GM19239 (cell line): ENCODE results near the gene CHSY3.

Experiments used
- DNase-seq: peaks from one replicate; pipeline ENCODE4 v3.0.0; 2011; ENCODE audit warnings: low spot score; ENCODE audit not compliant: insufficient read length
- FAIRE-seq: peaks from 2 replicates; lab custom pipeline; 2011; peaks lifted over from hg19 to GRCh38; lab: Jason Lieb, UNC

Gene CHSY3

DNA sequence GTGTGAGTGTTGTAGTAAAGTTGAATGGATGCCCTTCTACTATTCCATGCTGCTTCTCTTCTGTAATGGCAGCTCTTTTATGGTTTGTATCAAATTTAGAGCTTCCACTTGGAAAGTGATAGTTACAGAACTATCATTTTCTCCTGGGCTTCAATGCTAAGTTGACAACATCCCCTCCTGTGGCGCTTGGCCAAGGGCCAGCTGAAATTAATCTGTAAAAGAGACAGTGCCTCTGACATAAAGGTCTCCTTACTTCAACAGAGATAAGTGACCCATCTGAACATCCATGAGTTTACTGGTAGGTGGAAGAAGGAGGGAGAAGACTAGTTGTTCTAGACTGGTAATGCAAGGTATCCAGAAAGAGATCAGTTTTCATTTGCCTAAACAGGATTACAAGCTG is 39.7 kb downstream of the CHSY3 start:
- DNase-seq (no peak), FAIRE-seq (no peak)

DNA sequence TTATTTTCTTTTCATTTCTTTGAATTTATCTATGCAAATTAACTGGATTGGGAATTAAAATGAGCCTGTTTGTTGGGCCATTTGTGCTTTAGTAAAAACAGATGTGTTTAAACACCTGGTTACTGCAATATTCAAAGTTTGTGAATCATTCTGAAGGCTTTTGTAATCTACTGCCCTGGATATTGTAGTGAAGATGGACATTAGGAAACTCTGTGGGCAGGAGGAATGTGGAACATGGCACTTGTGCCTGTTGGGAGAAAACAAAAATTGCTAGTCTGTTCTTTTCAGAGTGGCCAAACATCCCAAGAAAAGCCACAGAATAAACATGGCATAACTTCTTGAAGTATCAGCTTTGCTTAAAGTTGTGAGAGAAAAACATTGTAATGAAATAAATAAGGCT is 40.8 kb downstream of the CHSY3 start:
- FAIRE-seq (no peak), DNase-seq (no peak)

DNA sequence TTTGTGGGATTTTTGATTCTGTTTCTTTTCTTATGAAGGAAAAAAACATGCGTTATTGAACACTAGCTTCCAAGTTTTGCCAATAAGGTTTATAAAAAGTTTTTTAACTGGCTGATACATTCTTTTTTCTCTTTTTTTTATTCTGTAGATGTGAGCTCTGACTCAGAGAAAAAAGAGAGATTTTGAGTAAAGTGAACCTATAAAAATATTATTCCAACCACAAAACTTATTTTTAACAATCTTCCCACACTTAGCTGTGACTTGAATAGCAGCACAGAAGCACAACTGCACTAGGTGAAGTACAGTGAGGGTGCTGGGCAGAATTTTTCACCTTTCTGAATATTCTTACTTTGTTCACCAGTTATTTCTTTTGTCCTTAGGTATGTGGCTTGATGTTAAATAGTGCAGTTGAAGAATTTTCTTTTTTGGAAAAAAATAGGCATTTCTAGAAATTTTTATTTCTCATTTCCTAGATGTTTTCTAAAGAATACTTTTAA is 41.6 kb downstream of the CHSY3 start:
- FAIRE-seq: no peak
- no peak for DNase-seq

DNA sequence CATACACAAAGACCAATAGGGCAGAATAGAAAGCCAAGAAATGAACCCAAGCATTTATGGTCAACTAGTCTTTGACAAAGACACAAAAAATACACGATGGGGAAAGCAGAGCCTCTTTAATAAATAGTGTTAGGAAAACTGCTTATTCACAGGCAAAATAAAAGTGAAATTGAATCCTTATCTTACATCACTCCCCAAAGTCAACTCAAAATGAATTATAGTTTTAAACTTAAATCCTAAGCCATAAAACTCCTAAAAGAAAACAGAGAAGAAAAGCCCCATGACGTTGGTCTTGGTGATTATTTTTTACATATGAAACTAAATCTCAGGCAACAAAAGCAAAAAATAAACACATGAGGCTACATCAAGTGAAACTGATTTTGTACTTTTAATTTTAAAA is 46.8 kb downstream of the CHSY3 start:
- FAIRE-seq: no peak
- no peak for DNase-seq

DNA sequence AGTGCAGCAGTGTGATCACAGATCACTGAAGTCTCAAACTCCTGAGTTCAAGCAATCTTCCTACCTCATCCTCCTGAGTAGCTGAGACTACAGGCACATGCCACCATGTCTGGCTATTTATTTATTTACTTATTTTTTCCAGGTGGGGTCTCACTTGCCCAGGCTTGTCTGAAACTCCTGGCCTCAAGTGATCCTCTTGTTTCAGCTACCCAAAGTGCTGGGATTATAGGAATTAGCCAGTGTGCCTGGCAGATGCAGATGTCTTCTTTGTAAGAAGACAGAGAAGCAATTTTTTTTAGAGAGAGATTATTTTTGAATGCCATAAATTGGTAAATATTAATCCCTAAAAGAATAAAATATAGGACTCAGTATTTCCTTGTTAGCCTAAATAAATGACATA is 54.3 kb downstream of the CHSY3 start:
- FAIRE-seq (no peak), DNase-seq (no peak)

DNA sequence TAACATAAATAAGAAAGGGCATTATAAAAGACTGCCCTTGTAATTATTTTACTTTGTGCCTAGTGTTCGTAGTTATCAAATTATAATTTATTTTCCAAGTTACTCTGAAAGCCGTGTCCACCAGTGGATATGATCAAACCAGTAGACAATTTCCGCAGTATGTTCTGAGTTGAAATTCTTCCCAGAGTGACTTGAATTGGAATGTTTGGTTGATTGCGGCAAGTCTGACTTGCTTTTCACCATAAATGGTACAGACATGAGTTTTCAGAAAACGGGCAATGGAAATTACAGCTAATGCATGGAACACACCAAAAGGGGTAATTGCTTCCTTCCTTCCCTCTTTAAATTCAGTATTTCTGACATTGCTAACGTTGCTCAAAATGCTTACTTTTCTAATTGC is 56.6 kb downstream of the CHSY3 start:
- DNase-seq (no peak), FAIRE-seq (no peak)

DNA sequence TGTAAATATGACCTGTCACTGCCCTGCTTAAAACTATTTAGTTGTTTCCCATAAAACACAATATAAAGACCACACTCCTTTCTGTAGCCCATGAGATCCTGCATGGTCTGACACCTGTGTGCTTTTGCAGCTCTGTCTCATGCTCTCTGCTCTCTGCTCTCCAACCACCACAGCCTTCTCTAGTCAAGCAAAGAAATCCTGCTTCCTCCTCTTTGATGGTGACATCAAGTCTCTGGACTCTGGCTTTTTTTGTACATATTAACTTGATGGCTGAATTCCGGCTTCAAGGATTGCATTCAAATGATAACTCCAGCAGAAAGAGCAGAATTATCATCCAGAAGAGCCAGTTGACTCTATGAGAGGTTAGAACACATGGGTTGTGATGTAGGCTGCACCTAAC is 58.2 kb downstream of the CHSY3 start:
- FAIRE-seq (no peak), DNase-seq (no peak)

DNA sequence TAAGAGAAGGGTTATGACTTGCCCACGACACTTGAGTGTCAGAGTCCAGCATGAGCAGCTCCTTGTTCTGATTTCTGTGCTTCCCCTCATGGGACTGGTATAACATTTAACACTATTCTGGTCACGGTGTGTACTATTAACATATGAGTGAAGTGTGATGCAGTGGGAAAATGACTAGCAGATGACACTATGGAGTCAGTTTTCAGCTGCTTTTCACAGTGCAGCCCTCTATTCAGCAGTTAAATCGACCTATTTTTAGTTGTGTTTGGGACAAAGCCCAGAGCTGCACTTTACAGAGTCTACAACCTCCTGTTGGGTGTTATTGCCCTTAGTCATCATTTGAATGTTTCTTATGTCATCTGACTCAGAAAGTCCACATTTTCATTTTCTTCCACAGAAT is 59.1 kb downstream of the CHSY3 start:
- FAIRE-seq: no peak
- DNase-seq: no peak

DNA sequence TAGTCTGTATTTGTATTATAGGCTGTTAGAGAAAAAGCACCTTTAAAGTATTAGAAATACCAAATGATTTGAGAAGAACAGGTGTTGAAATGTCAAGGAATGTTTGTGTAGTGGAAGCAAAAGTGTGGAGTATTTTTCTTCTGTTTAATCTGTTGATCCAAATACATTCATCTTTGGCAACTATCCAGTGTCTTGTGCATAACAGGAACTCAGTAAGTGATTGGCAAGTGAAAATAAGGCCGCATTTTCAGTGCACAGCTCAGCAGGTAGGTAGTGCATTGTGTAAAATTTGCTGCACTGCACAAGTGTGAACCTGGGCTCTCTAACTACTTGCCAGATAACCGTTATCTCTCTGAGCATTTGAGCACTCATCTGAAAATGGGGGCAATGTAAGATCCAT is 61.8 kb downstream of the CHSY3 start:
- DNase-seq (no peak), FAIRE-seq (no peak)

DNA sequence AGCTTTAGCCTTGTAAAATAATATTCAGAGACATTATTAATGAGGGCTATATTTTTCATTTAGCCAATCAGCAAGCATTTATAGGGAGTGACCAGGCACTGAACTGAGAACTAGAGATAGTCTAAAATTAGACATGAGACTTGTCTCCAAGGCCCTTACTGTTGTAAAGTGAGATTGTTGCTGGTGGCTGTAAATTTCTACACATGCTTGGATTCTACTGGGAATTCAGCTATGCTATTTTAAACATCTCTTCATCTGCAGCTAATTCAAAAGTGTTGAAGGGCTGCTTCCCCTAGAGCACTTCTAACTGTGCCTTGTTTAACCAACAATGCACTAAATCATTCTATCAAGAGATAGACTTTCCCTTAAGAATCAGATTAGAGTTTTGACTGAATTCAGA is 67.4 kb downstream of the CHSY3 start:
- FAIRE-seq: no peak
- no peak for DNase-seq

DNA sequence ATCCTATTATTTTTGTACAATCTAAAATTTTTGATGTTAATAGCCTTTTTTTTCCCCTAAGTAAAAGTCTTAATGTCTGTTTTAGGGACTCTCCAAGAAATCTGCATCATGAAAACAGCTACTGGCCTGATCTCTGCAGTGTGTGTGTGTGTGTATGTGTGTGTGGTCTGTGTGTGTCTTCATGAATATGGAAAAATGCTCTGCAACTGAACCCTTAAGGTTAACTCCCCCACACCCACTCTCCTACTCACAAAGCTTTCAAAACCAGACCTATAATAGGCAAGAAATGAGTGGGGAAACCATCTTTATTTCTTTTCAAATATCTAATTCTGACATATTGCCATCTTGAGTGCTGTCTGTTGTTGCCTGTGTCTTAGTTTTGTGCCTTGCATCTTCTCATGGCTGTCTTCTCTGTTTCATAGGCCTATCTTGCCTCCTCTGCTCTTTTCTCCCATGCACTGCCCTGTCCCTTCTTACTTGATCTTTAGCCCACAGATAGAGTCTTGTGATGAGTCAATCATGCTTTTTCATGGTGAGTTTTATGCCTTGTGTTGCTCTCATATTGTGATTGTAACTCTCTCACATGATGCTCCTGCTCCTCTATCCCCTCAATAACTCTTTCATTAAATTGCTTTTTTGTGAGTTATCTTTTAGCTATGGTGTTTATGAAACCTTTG is 68.3 kb downstream of the CHSY3 start:
- DNase-seq (no peak), FAIRE-seq (no peak)

DNA sequence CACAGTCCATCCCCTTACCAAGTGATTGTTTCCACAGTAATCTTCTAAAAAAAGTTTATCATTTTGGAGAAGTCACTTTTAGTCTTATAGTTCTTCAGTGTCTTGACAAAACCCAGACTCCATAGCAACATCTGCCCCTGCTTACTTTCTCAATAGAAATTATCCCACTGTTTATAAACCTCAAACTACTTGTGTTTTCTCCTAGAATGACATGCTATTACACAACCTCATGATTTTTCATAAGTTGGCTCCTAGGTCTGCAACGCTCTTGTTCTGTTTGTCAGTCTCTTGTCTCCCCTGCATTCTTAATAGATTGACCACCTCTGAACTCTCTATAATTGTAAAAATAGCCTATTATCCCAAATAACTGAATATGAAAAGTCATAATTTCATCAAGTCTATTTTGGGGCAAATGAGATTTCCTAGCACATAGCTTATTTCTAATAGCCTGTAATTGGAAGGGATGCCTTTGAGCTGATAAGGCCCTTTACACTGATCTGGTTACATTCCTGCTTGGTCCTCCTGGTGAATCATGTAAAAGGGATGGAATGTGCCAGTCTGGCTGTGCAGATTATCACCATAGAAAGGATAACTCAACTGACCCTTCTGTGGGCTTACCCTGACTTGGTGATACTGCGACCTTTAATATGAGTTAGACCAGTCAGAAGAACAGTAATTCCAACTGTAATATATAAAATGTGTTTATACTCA is 69.6 kb downstream of the CHSY3 start:
- DNase-seq (no peak), FAIRE-seq (no peak)

DNA sequence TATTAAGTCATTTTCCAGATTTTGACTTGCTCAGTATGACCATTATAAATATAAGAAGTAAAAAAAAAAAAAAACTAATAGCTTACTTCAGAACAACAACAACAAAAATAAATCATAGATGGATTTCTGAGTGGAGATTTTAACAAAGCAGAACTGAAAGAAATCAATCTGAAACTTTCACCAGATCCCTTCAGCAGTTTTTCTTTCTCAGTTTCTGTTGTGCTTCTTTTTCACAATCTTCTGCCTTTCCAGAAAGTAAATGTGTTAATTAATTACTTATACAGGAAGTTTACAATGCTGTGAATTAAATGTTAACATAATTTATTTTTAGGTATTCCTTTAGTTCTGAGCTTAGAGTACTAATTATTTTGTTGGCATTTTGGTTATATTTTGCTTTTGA is 73.5 kb downstream of the CHSY3 start:
- DNase-seq (no peak), FAIRE-seq (no peak)

DNA sequence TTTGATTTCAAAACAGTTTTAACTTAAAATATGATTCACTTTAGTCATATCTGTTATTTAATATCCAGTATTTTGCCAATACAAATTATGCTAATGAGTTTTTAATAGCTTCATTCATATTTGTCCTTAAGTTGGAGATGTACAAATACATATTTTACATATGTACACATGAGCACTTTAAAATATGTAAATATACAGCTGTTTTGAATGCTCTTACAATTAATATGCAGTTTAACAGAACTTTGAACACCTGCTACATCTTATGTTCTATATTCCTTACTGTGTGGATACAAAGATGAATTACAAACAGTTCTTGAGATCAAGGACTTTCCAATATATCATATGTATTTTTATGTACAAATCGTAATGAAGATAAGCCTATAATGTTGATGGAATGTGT is 74.0 kb downstream of the CHSY3 start:
- FAIRE-seq (no peak), DNase-seq (no peak)

DNA sequence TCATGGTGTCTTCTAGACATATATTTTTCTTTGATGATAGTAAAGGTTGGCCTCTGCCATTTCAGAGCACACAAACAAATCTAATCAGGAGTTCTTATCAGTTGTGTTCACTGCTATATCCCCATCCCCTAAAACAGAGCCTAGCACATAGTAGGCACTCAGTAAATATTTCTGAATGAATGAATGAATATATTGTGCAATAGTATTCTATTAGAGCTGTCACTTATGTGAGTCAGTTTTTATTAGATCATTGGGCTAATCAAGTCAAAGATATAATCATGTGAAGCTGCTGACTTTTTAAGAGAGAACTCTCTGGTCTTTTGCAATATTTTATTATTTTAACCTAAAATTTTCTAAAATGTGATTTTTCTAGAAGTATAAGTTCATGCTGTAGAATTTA is 84.2 kb downstream of the CHSY3 start:
- DNase-seq (no peak), FAIRE-seq (no peak)

DNA sequence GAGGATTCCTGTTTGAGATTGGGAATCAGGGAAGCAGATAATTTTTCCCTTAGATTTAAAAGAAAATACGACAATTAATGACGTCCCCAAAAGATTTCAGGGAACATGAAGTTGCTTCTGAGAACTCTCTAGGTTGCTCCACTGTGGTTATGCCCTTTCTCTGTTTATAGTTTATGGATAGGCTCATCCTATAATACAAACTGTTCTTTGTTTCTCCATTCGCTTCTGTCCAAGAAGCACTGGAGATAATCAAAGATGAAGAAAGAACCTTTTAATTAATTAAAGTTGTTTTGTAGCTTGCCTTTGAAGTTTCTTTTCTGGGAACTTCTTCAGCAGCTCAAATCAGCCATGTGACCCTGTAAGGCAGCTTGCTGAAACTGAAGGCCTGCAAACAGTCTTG is 87.5 kb downstream of the CHSY3 start:
- FAIRE-seq: no peak
- DNase-seq: no peak

DNA sequence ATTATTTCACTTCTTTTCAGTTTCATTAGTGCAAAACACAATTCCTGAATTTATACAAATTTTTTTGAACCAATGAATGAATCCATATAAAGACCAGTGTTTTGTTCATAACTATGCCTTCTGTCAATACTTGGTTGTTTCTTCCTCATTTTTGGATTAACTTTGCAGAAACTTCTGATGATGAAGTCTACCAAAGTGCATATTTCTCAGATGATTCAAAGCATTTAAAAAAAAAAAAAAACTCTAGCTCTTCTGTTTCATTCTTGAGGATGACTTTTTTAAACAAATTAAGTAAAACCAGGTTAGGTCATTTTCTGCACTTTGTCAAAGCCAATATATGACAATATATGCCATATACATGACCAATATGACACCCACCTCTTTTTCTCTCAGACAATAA is 92.6 kb downstream of the CHSY3 start:
- FAIRE-seq: no peak
- no peak for DNase-seq

DNA sequence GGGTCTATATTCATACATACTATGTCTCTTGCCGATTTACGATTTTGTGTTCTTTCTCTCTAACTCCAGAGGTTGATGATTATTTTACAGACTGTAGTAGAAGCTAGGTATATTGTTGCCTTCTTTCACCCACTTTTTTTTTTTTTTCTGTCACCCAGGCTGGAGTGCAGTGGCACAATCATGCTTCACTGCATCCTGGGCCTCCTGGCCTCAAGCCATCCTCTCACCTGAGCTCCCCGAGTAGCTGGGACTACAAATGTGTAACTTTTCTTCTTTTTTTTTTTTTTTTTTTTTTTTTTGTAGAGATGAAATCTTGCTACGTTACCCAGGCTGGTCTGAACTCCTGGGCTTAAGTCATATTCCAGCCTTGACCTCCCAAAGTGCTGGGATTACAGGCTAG is 96.2 kb downstream of the CHSY3 start:
- no peak for DNase-seq
- no peak for FAIRE-seq

DNA sequence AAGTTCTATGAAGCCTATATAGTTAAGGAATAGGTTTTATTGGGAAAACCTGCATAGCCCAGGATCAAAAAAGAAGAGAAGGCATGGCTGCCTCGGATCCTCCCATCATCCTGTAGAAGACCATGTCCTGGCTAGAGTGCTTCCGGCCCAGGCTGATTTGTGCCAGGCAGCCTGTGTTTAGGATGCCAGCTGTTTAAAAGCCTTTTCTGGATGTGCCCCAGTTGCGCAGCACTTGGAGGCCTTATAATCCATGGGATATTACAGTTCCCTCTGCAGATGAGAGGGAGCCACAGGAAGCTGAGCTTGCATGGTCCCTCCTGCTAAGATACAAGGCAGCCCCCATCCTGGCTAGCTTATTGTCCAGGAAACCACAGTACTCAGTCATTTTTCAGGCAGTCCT is 97.9 kb downstream of the CHSY3 start:
- FAIRE-seq (no peak), DNase-seq (no peak)

DNA sequence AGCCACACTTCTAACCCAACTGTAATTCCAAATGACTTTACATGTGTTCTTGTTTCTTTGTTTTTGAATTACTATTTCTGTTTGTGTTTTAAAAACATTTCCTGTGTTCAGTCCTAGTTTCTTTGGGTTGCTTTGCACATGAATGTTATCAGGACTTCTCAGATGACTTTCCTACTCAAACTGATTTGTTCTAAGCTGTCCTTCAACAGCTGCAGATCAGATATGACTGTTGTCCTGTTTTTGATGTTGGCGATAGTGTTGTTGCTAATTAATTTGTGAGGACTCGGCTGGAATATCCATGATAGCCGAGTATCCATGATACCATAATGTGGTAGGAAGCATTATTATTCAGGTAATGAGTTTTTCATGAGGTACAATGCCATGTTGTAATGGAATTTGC is 98.6 kb downstream of the CHSY3 start:
- no peak for FAIRE-seq
- DNase-seq: no peak

DNA sequence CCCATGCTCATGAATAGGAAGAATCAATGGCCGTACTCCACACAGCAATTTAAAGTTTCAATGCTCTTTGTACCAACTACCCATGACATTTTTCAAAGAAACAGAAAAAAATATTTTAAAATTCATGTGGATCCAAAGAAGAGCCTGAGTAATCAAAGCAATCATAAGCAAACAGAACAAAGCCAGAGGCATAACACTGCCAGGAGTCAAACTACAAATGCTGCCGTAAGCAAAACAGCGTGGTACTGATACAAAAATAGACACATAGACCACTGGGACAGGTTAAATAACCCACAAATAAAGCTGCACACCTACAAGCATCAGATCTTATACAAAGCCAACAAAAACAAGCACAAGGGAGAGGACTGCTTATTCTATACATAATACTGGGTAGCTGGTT is 107.7 kb downstream of the CHSY3 start:
- DNase-seq (no peak), FAIRE-seq (no peak)

DNA sequence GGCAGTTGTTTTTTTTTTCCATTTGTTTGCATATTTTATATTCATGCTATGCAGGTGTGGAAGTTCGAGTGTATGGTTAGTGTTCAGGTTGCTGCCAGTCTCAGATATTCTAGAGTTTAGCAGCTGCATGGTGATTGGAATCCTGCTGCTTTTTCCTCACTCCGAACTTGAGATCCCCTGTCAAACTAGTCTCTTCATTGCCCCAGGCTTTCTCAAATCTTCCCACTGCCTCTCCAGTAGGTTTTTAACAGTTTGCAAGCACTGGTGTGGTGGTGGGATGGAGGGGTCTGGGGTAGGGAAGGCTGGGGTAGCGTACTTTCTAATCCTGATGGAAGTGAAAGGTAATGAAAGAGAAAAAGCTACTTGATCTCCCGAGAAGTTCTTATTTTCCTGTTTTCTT is 112.9 kb downstream of the CHSY3 start:
- DNase-seq: no peak
- FAIRE-seq: no peak
